ENCODE results near the gene TUBB.
A peak's percentile ranks its signal among the peaks of the same experiment; 100 is the strongest.

The TUBB gene

GRCh38 chr6:30711758-30712380, 8.3 kb upstream of the TUBB start:
- TF ChIP-seq EZH2phosphoT487 (IDR thresholded peaks at IDR 0.05; ENCODE audit: borderline replicate concordance) (no peak), CTCF (conservative IDR thresholded peaks at IDR 0.05; ENCODE audit: low read length) (0 out of 2 replicates have a peak, but pooled peaks have one; percentile 19)
- Histone ChIP-seq H3K4me1 (ENCODE audit: insufficient read depth, low read length, poor library complexity, severe bottlenecking) (peaks cover 60% of the 10 kb centered on the region), H3K27me3 (ENCODE audit: insufficient read depth, low read length, poor library complexity, severe bottlenecking) (no peaks in the 10 kb centered on the region), H3K79me2 (ENCODE audit: insufficient read depth, low read length) (peaks cover 60% of the 10 kb centered on the region), H3K9me2 (replicated peaks; ENCODE audit: low read depth, low read length) (no peaks in the 10 kb centered on the region), H3K4me3 (ENCODE audit: low read length, poor library complexity, severe bottlenecking) (peak overlapping the region; percentile 67), H3K36me3 (ENCODE audit: insufficient read depth, low read length) (peaks cover 17% of the 10 kb centered on the region; the same call in 1 of the 2 replicates), H3K4me2 (ENCODE audit: low read depth, low read length, poor library complexity, severe bottlenecking) (peak overlapping the region; percentile 81), H4K20me1 (ENCODE audit: insufficient read depth, low read length, poor library complexity, severe bottlenecking) (no peaks in the 10 kb centered on the region), H3K9me3 (ENCODE audit: insufficient read depth, low read depth, low read length) (no peaks in the 10 kb centered on the region), H3K9ac (ENCODE audit: low read depth, low read length, poor library complexity, severe bottlenecking) (peak overlapping the region; percentile 72), H2AFZ (ENCODE audit: low read length) (no peak overlapping the region), H3F3A (ENCODE audit: low read depth) (no peaks in the 10 kb centered on the region)

- Histone ChIP-seq H3K36me3 (ENCODE audit: insufficient read depth, low read length) (peaks cover 17% of the 10 kb centered on the region; the same call in 1 of the 2 replicates), H3K4me2 (ENCODE audit: low read depth, low read length, poor library complexity, severe bottlenecking) (peak overlapping the region; percentile 81), H3F3A (ENCODE audit: low read depth) (no peaks in the 10 kb centered on the region), H3K9me3 (ENCODE audit: insufficient read depth, low read depth, low read length) (no peaks in the 10 kb centered on the region), H3K9ac (ENCODE audit: low read depth, low read length, poor library complexity, severe bottlenecking) (peak overlapping the region; percentile 72), H3K4me3 (ENCODE audit: low read length, poor library complexity, severe bottlenecking) (peak overlapping the region; percentile 67), H3K27me3 (ENCODE audit: insufficient read depth, low read length, poor library complexity, severe bottlenecking) (no peaks in the 10 kb centered on the region), H3K79me2 (ENCODE audit: insufficient read depth, low read length) (peaks cover 61% of the 10 kb centered on the region), H4K20me1 (ENCODE audit: insufficient read depth, low read length, poor library complexity, severe bottlenecking) (no peaks in the 10 kb centered on the region), H3K4me1 (ENCODE audit: insufficient read depth, low read length, poor library complexity, severe bottlenecking) (peaks cover 60% of the 10 kb centered on the region), H3K9me2 (replicated peaks; ENCODE audit: low read depth, low read length) (no peaks in the 10 kb centered on the region), H2AFZ (ENCODE audit: low read length) (no peak overlapping the region)
- TF ChIP-seq CTCF (conservative IDR thresholded peaks at IDR 0.05; ENCODE audit: low read length) (no peak), EZH2phosphoT487 (IDR thresholded peaks at IDR 0.05; ENCODE audit: borderline replicate concordance) (no peak)
Observed at GRCh38 chr6:30712441-30712945, 7.7 kb upstream of the TUBB start.

- TF ChIP-seq EZH2phosphoT487 (IDR thresholded peaks at IDR 0.05; ENCODE audit: borderline replicate concordance) (no peak), CTCF (conservative IDR thresholded peaks at IDR 0.05; ENCODE audit: low read length) (no peak)
- Histone ChIP-seq H3K4me1 (ENCODE audit: insufficient read depth, low read length, poor library complexity, severe bottlenecking) (peaks cover 70% of the 10 kb centered on the region), H3K79me2 (ENCODE audit: insufficient read depth, low read length) (peaks cover 74% of the 10 kb centered on the region), H3K9me3 (ENCODE audit: insufficient read depth, low read depth, low read length) (no peaks in the 10 kb centered on the region), H3K4me3 (ENCODE audit: low read length, poor library complexity, severe bottlenecking) (no peak overlapping the region), H3K36me3 (ENCODE audit: insufficient read depth, low read length) (peaks cover 11% of the 10 kb centered on the region; the same call in 1 of the 2 replicates), H2AFZ (ENCODE audit: low read length) (no peak overlapping the region), H3K9me2 (replicated peaks; ENCODE audit: low read depth, low read length) (no peaks in the 10 kb centered on the region), H3K9ac (ENCODE audit: low read depth, low read length, poor library complexity, severe bottlenecking) (peak overlapping the region; percentile 99), H4K20me1 (ENCODE audit: insufficient read depth, low read length, poor library complexity, severe bottlenecking) (no peaks in the 10 kb centered on the region), H3F3A (ENCODE audit: low read depth) (peaks cover 3% of the 10 kb centered on the region; the same call in 1 of the 2 replicates), H3K4me2 (ENCODE audit: low read depth, low read length, poor library complexity, severe bottlenecking) (peak overlapping the region; percentile 93), H3K27me3 (ENCODE audit: insufficient read depth, low read length, poor library complexity, severe bottlenecking) (no peaks in the 10 kb centered on the region)
Observed at GRCh38 chr6:30714263-30714662, 5.9 kb upstream of the TUBB start.

Data from Loucy (cell line).